ENCODE data around the gene MSL1. TPM values are rescaled to one million over a fixed set of nuclear protein-coding genes. Genes with fewer than 3 reads are reported as not detected.
A peak's percentile ranks its signal among the peaks of the same experiment; 100 is the strongest.

The MSL1 gene
- total and polyA plus RNA-seq, 9 of the 15 experiments (the other 6 are each of a cell fraction or from before 2014, with no cell fraction given), result 13.8 to 120 (median 61.9) TPM

DNA sequence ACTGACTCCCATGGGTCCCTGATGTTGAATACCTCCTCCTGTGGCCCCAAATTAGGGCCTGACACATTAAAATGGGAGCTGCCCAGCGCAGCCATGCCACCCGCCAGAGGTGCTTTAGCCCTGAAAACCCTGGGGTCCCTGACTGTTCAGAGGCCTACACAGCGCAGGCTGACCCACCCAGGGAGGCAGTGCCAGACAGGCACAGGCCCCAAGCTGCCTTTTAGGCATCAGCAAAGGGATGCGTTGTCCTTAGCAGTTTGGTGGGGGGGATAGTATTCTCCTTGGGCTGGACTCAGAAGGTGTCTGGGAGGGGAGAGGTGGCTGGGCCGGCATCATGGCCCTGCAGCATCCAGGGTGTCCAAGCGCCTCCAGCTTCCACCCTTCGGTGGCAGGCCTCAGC lies 56.9 kb downstream of the MSL1 start:
- Histone ChIP-seq H3K36me3 (ENCODE audit: control insufficient read depth, insufficient read depth, low read length) (peaks cover 13% of the 10 kb centered on the region; the same call in 2 of the 3 replicates), H4K20me1 (replicated peaks; ENCODE audit: control insufficient read depth, insufficient read depth, low read length) (no peaks in the 10 kb centered on the region), H3K4me3 (no peak overlapping the region), H3K9ac (ENCODE audit: insufficient read depth in 1 of 2, low read depth in 2 of 2, low read length in 2 of 2) (peak overlapping the region in 1 of 2 experiments; percentile 66; a peak in 1 of 4 replicates), H2AFZ (ENCODE audit: low read depth, low read length) (no peak overlapping the region), H3K4me2 (ENCODE audit: insufficient read depth, low read length) (no peak overlapping the region), H3K9me1 (ENCODE audit: control insufficient read depth, insufficient read depth, low read length) (peaks cover 5% of the 10 kb centered on the region), H3K4me1 (replicated peaks in 1 of 2; ENCODE audit: control insufficient read depth in 2 of 2, insufficient read depth in 2 of 2, low read length in 2 of 2) (peaks cover 10 to 28% of the 10 kb centered on the region in 2 experiments; a peak in 4 of 5 replicates), H3K9me3 (replicated peaks; ENCODE audit: control insufficient read depth, insufficient read depth, low read depth, low read length) (no peaks in the 10 kb centered on the region), H3K27me3 (ENCODE audit: control insufficient read depth in 2 of 2, insufficient read depth in 2 of 2, low read length in 2 of 2) (no peaks in the 10 kb centered on the region), H3K79me2 (ENCODE audit: control insufficient read depth, insufficient read depth, low read length) (no peaks in the 10 kb centered on the region), H3K27ac (ENCODE audit: extremely low read depth, low read depth, low read length) (no peak overlapping the region)
- in situ Hi-C loops (cut with MboI), result no loop called here
- BruUV-seq (replicated peaks), result no TSS peak
- 96% methylated on average over 5 of the region's 7 CpGs for WGBS (ENCODE audit: insufficient coverage, low coverage, missing lambda C conversion rate)
- FAIRE-seq, result no peak
- TF ChIP-seq HEY1 (CRISPR knock-in tag; IDR thresholded peaks at IDR 0.05; ENCODE audit: borderline replicate concordance) (no peak), ETV1 (tag; conservative IDR thresholded peaks at IDR 0.05; ENCODE audit: low read depth) (no peak), HDGF (IDR thresholded peaks at IDR 0.05) (no peak), POLR2G (IDR thresholded peaks at IDR 0.05; ENCODE audit: low read depth, low read length) (0 out of 2 replicates have a peak, but pooled peaks have one; percentile 10)
- TF ChIP-seq, protein P1, sequence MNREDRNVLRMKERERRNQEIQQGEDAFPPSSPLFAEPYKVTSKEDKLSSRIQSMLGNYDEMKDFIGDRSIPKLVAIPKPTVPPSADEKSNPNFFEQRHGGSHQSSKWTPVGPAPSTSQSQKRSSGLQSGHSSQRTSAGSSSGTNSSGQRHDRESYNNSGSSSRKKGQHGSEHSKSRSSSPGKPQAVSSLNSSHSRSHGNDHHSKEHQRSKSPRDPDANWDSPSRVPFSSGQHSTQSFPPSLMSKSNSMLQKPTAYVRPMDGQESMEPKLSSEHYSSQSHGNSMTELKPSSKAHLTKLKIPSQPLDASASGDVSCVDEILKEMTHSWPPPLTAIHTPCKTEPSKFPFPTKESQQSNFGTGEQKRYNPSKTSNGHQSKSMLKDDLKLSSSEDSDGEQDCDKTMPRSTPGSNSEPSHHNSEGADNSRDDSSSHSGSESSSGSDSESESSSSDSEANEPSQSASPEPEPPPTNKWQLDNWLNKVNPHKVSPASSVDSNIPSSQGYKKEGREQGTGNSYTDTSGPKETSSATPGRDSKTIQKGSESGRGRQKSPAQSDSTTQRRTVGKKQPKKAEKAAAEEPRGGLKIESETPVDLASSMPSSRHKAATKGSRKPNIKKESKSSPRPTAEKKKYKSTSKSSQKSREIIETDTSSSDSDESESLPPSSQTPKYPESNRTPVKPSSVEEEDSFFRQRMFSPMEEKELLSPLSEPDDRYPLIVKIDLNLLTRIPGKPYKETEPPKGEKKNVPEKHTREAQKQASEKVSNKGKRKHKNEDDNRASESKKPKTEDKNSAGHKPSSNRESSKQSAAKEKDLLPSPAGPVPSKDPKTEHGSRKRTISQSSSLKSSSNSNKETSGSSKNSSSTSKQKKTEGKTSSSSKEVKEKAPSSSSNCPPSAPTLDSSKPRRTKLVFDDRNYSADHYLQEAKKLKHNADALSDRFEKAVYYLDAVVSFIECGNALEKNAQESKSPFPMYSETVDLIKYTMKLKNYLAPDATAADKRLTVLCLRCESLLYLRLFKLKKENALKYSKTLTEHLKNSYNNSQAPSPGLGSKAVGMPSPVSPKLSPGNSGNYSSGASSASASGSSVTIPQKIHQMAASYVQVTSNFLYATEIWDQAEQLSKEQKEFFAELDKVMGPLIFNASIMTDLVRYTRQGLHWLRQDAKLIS (CRISPR knock-in tag; IDR thresholded peaks at IDR 0.05), result no peak
- no peak for ATAC-seq
- ChIA-PET CTCF (ENCODE audit: low intra/inter-chr PET ratio) (no interaction called here), POLR2A (interaction anchor here (0.7 to 1.2 kb wide), 3 partner anchors 14 to 103 kb away, joined by 3 read pairs; partner anchors contain the start of gene CASC3)
- intact Hi-C loops (cut with micrococcal nuclease), result no loop called here
- DNase-seq (ENCODE audit: extremely low read depth in 1 of 4, low spot score in 3 of 4), result no peak
